ENCODE results near the gene HTR2B.

HTR2B gene

DNA sequence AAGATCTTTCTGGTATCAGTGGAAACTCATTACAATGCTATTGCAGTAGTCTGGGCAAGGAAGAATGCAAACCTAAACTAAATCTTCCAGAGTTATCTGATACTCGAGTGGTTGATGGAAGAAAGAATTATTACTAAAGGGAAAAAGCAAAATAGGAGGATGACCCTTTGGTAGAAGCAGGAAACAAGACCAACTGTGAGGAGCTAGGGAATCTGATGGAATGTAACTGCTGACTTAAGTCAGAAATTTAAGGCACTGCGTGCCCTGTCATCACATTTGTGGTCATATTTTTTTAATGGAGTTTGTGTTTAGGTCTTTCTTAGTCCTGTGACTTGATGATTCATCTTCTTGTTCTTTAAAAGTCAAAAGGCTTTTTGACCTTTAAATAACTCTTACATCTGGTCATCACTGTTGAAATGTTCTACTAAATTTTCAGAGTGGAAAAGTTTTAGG lies 37.1 kb upstream of the HTR2B start:
- no peak for DNase-seq (ENCODE audit: low spot score)
- Histone ChIP-seq H3K36me3 (ENCODE audit: low read depth) (peaks cover 56% of the 10 kb centered on the region), H3K9me3 (ENCODE audit: severe bottlenecking) (no peaks in the 10 kb centered on the region), H3K27me3 (ENCODE audit: insufficient read depth, poor library complexity, severe bottlenecking) (no peaks in the 10 kb centered on the region), H3K4me1 (ENCODE audit: insufficient read depth, poor library complexity, severe bottlenecking) (peaks cover 7% of the 10 kb centered on the region), H3K4me3 (ENCODE audit: severe bottlenecking) (no peak overlapping the region), H3K27ac (ENCODE audit: poor library complexity, severe bottlenecking) (peak overlapping the region; percentile 46)
- TF ChIP-seq, protein P1, sequence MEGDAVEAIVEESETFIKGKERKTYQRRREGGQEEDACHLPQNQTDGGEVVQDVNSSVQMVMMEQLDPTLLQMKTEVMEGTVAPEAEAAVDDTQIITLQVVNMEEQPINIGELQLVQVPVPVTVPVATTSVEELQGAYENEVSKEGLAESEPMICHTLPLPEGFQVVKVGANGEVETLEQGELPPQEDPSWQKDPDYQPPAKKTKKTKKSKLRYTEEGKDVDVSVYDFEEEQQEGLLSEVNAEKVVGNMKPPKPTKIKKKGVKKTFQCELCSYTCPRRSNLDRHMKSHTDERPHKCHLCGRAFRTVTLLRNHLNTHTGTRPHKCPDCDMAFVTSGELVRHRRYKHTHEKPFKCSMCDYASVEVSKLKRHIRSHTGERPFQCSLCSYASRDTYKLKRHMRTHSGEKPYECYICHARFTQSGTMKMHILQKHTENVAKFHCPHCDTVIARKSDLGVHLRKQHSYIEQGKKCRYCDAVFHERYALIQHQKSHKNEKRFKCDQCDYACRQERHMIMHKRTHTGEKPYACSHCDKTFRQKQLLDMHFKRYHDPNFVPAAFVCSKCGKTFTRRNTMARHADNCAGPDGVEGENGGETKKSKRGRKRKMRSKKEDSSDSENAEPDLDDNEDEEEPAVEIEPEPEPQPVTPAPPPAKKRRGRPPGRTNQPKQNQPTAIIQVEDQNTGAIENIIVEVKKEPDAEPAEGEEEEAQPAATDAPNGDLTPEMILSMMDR (IDR thresholded peaks at IDR 0.05; ENCODE audit: poor library complexity, severe bottlenecking), result no peak
- peak; percentile 73 for ATAC-seq (ENCODE audit: low read depth)

DNA sequence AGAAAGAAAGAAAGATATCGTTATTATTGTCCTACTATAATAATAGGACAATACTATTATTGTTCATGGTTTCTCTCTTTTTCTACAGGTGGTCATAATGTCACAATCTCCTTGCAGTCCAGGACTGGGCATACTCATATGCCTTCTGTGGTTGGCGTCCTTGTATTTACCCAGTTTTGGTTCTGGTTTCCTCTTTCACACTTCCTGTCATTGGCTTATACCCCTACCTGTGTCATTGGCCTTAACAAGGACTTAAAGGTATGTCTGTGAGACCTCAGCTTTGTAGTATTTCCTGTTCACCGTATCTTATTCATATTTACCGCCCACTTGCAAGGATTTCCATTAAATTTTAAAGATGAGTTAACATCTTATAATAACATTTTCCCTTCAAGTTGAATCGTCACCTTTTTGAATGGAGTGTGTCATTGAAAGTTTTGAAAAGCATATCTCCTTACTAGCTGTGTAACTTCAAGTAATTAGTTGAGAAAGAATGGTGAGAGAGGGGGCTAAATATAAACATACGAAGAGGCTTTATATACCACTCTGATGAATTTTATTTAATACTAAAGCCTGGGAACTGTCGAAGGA lies 36.5 kb upstream of the HTR2B start:
- H3K9me3 ChIP-seq (ENCODE audit: severe bottlenecking), result no peaks in the 10 kb centered on the region
- H3K27ac ChIP-seq (ENCODE audit: poor library complexity, severe bottlenecking), result peak overlapping the region; percentile 46
- H3K36me3 ChIP-seq (ENCODE audit: low read depth), result peaks cover 56% of the 10 kb centered on the region
- TF ChIP-seq, protein P1 (IDR thresholded peaks at IDR 0.05; ENCODE audit: poor library complexity, severe bottlenecking), result no peak
- ATAC-seq (ENCODE audit: low read depth) (no peak), DNase-seq (ENCODE audit: low spot score) (no peak)
- H3K4me3 ChIP-seq (ENCODE audit: severe bottlenecking), result no peak overlapping the region
- H3K27me3 ChIP-seq (ENCODE audit: insufficient read depth, poor library complexity, severe bottlenecking), result no peaks in the 10 kb centered on the region
- H3K4me1 ChIP-seq (ENCODE audit: insufficient read depth, poor library complexity, severe bottlenecking), result peaks cover 7% of the 10 kb centered on the region

DNA sequence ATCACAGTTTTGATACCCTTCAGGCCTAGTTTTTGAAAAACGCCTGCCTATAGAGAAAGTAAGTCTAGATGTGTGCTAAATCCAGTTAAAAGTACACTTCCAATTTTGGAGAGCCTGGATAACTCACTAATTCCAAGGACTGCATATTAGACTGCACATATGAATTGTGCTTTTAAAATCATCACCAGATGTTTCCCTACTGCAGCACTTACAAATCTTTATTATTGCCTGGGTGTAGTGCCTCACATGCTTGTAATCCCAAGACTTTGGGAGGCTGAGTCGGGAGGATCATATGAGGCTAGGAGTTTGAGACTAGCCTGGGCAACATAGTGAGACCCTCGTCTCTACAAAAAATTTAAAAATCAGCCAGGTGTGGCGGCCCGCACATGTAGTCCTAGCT lies 35.9 kb upstream of the HTR2B start:
- Histone ChIP-seq H3K4me3 (ENCODE audit: severe bottlenecking) (no peak overlapping the region), H3K9me3 (ENCODE audit: severe bottlenecking) (no peaks in the 10 kb centered on the region), H3K36me3 (ENCODE audit: low read depth) (peaks cover 56% of the 10 kb centered on the region), H3K4me1 (ENCODE audit: insufficient read depth, poor library complexity, severe bottlenecking) (peaks cover 7% of the 10 kb centered on the region), H3K27ac (ENCODE audit: poor library complexity, severe bottlenecking) (no peak overlapping the region), H3K27me3 (ENCODE audit: insufficient read depth, poor library complexity, severe bottlenecking) (no peaks in the 10 kb centered on the region)
- DNase-seq (ENCODE audit: low spot score) (no peak), ATAC-seq (ENCODE audit: low read depth) (no peak)
- TF ChIP-seq, protein P1 (IDR thresholded peaks at IDR 0.05; ENCODE audit: poor library complexity, severe bottlenecking), result no peak

DNA sequence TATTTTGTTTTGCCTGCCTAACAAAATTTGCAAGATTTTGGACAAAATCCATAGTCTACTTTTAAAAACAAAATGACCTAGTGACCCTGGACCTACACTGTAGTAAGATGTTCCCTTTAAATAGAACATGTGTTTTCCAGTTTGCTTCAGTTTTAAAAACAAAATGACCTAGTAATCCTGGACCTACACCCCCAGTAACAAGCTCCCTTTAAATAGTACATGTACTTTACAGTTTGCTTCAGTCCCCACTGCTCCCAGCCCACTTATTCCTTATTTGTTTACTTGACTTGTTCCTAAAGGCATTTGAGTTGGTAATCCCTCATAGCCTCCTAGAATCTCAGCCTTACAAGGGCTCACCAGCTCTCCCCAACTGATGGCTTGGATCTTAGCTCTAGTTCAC lies 34.5 kb upstream of the HTR2B start:
- Histone ChIP-seq H3K9me3 (ENCODE audit: severe bottlenecking) (no peaks in the 10 kb centered on the region), H3K4me3 (ENCODE audit: severe bottlenecking) (no peak overlapping the region), H3K36me3 (ENCODE audit: low read depth) (peaks cover 62% of the 10 kb centered on the region), H3K27ac (ENCODE audit: poor library complexity, severe bottlenecking) (no peak overlapping the region), H3K4me1 (ENCODE audit: insufficient read depth, poor library complexity, severe bottlenecking) (peaks cover 7% of the 10 kb centered on the region), H3K27me3 (ENCODE audit: insufficient read depth, poor library complexity, severe bottlenecking) (no peaks in the 10 kb centered on the region)
- no peak for ATAC-seq (ENCODE audit: low read depth)
- DNase-seq (ENCODE audit: low spot score), result no peak
- TF ChIP-seq, protein P1 (IDR thresholded peaks at IDR 0.05; ENCODE audit: poor library complexity, severe bottlenecking), result no peak

DNA sequence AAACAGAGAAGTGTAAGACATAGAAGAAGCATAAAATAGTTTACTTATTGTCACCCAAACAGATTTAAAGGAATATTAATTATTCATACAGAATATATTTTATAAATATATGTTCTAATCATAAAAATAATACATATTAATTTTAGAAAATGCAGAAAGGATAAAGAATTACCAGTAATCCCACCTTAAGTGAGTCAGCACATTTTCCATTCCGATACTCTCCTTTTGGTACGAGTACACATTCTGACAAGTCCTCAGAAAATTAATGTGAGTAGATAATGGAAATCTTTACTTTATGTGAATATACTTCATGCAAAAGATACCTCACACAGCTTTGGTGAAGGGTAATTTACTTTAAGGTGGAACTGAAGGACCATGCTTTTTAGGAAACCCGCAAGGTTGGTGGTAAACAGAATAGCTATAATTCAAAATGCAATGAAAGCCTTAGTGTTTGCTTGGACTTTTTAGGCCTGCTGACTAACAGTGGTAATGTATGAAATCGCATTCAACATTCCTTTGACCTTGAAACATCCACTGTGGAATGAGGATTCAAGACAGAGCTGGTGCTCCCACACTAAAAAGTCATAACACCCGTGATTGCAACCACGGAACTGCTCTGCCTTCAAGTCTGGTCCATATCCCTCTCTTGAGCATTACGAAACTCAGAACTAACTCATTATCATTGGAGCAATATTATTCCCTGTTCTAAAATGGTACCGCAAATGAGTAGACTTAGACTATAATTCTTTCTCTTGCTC lies 28.1 kb upstream of the HTR2B start:
- Histone ChIP-seq H3K4me3 (ENCODE audit: severe bottlenecking) (no peak overlapping the region), H3K36me3 (ENCODE audit: low read depth) (peaks cover 76% of the 10 kb centered on the region), H3K4me1 (ENCODE audit: insufficient read depth, poor library complexity, severe bottlenecking) (no peaks in the 10 kb centered on the region), H3K27ac (ENCODE audit: poor library complexity, severe bottlenecking) (no peak overlapping the region), H3K9me3 (ENCODE audit: severe bottlenecking) (no peaks in the 10 kb centered on the region), H3K27me3 (ENCODE audit: insufficient read depth, poor library complexity, severe bottlenecking) (no peaks in the 10 kb centered on the region)
- TF ChIP-seq, protein P1 (IDR thresholded peaks at IDR 0.05; ENCODE audit: poor library complexity, severe bottlenecking), result no peak
- DNase-seq (ENCODE audit: low spot score) (no peak), ATAC-seq (ENCODE audit: low read depth) (no peak)

Measured in RWPE2 (cell line).